Erythroblast (primary cell): ENCODE measurements around the gene SLC17A3.

ENCODE experiments used
- GATA1 ChIP-seq: IDR thresholded peaks from 2 replicates; pipeline ENCODE4 v1.6.1; 2011; ENCODE audit warnings: low read depth, mild to moderate bottlenecking, control low read depth, low read length, moderate library complexity
- POLR2A ChIP-seq: IDR thresholded peaks from 2 replicates; pipeline ENCODE4 v1.6.1; 2011; ENCODE audit warnings: mild to moderate bottlenecking, low read length

GRCh38 chr6:25900843-25901242 lies 26.8 kb upstream of the SLC17A3 start:
- TF ChIP-seq POLR2A (no peak), GATA1 (no peak)
